Lower lobe of right lung (tissue), 2 donors: ENCODE results near the gene ECT2. TPM values are rescaled to one million over a fixed set of nuclear protein-coding genes. Genes with fewer than 3 reads are reported as not detected.
A peak's percentile ranks its signal among the peaks of the same experiment; 100 is the strongest.

Experiments used
- ATAC-seq, 2 donors: fragments of 200-7000 bp; cut with Tn5 transposase; one replicate each; pipeline ENCODE4 v1.9.1; 2020 to 2022; ENCODE audit warnings: mild to moderate bottlenecking in 2 of 2, moderate library complexity in 2 of 2
- DNase-seq: peaks from one replicate; pipeline ENCODE4 v3.0.0-alpha.2; 2020
- H3K27ac ChIP-seq: fragments of 200-600 bp; one replicate; pipeline ENCODE4 v1.8.0; 2022
- H3K27me3 ChIP-seq: fragments of 200-600 bp; one replicate; pipeline ENCODE4 v1.8.0; 2022; ENCODE audit warnings: low read depth
- H3K36me3 ChIP-seq: fragments of 200-600 bp; one replicate; pipeline ENCODE4 v1.8.0; 2022; ENCODE audit warnings: mild to moderate bottlenecking
- H3K4me1 ChIP-seq: fragments of 200-600 bp; one replicate; pipeline ENCODE4 v1.8.0; 2022
- H3K4me3 ChIP-seq: fragments of 200-600 bp; one replicate; pipeline ENCODE4 v1.8.0; 2022; ENCODE audit warnings: mild to moderate bottlenecking
- H3K9me3 ChIP-seq: fragments of 200-600 bp; one replicate; pipeline ENCODE4 v1.8.0; 2022
- intact Hi-C: fragments of 100-400 bp; cut with DNase I; formaldehyde crosslinking; loops from one replicate; pipeline ENCODE4 v1.11.0; 2022
- total RNA-seq: library from RNA; stranded (reverse); fragmentation: NEBNext Ultra II Directional; extraction: Animal tissue kit (Norgen Biotek cat#: 25700); gene quantifications from one replicate; pipeline ENCODE4 v1.2.1, GENCODE V29; 2021
- TF ChIP-seq, protein P1 (sequence below): fragments of 200-600 bp; IDR thresholded peaks from one replicate; pipeline ENCODE4 v1.8.0; 2022; ENCODE audit warnings: antibody characterized with exemption, mild to moderate bottlenecking
- donor health status: DM: no; HTN: yes; CAD: no; lungs with severe emphysema.

The ECT2 gene
- total RNA-seq, 1 donor from 2014 or later, result 14.1 TPM

DNA sequence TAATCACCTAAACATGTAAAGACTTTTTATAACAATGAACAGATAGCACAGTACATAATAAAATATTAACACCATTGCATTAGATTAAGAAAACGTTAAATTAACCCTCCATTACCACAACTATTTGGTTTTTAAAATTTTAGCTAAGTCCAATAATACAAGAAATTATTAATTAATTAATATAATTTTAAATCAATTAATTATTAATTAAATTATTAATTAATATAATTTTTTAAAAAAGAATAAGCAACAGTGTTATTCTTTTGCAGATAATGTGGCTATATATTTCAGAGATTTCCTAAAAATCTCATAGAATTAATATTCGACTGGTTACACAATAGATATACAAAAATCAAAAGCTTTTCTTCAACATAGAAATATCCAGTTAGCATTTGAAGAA, 82.5 kb downstream of the ECT2 start:
- Histone ChIP-seq H3K36me3 (no peaks in the 10 kb centered on the region), H3K4me3 (no peak overlapping the region), H3K4me1 (no peaks in the 10 kb centered on the region), H3K27ac (no peak overlapping the region), H3K9me3 (no peaks in the 10 kb centered on the region), H3K27me3 (no peaks in the 10 kb centered on the region)
- ATAC-seq (no peak), DNase-seq (no peak)
- intact Hi-C loops, result no loop called here
- TF ChIP-seq, protein P1, sequence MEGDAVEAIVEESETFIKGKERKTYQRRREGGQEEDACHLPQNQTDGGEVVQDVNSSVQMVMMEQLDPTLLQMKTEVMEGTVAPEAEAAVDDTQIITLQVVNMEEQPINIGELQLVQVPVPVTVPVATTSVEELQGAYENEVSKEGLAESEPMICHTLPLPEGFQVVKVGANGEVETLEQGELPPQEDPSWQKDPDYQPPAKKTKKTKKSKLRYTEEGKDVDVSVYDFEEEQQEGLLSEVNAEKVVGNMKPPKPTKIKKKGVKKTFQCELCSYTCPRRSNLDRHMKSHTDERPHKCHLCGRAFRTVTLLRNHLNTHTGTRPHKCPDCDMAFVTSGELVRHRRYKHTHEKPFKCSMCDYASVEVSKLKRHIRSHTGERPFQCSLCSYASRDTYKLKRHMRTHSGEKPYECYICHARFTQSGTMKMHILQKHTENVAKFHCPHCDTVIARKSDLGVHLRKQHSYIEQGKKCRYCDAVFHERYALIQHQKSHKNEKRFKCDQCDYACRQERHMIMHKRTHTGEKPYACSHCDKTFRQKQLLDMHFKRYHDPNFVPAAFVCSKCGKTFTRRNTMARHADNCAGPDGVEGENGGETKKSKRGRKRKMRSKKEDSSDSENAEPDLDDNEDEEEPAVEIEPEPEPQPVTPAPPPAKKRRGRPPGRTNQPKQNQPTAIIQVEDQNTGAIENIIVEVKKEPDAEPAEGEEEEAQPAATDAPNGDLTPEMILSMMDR, result no peak

DNA sequence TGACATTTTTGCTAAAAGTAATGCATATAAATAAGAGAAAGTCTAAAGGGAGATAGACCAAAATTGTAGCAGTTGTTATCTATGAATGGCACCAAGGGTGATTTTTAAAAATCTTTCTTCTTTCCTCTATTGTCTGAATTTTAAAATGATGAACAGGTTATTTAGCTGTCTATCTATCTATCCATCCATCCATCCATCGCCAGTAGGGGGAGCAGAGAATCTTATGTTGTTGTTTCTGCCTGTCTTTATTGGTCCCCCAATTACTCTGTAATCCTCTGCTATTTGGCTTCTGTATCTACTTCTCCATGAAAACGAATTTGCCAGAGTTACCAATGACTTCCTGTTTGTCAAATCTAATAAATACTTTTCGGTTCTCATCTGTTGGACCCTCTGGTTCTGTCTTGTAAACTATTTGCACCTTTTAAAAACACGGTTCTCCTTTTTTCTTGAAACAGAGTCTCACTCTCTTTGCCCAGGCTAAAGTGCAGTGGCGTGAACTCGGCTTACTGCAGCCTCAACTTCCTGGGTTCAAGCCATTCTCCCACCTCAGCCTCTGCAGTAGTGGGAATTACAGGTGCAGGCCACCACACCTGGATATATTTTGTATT, 86.0 kb downstream of the ECT2 start:
- intact Hi-C loops, result no loop called here
- no peaks in the 10 kb centered on the region for H3K36me3 ChIP-seq
- H3K27me3 ChIP-seq, result no peaks in the 10 kb centered on the region
- no peaks in the 10 kb centered on the region for H3K4me1 ChIP-seq
- TF ChIP-seq, protein P1, result peak; percentile 50
- no peaks in the 10 kb centered on the region for H3K9me3 ChIP-seq
- H3K27ac ChIP-seq, result no peak overlapping the region
- ATAC-seq, result no peak
- H3K4me3 ChIP-seq, result no peak overlapping the region
- DNase-seq, result no peak

DNA sequence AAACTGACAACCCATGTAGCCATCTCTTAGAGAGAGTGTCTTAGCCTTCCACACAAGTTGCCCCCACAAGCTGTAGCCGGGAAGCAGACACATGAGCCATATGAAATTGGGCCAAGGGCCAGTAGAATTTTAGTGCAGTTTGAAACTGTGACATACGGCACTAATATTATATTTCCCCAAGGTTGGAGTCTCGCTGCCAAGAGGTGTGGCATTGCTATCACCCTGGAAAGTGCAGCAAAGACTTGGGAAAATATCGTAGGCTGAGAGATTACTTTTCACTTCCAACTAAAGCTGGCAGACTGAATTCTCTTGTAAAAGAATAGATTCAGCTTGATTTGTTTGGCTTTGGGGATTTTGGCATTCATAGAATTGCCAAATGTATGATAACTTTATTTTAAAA, 89.2 kb downstream of the ECT2 start:
- TF ChIP-seq, protein P1, result no peak
- Histone ChIP-seq H3K4me1 (no peaks in the 10 kb centered on the region), H3K4me3 (no peak overlapping the region), H3K27ac (no peak overlapping the region), H3K9me3 (no peaks in the 10 kb centered on the region), H3K27me3 (no peaks in the 10 kb centered on the region), H3K36me3 (no peaks in the 10 kb centered on the region)
- intact Hi-C loops, result no loop called here
- no peak for ATAC-seq
- DNase-seq, result no peak

DNA sequence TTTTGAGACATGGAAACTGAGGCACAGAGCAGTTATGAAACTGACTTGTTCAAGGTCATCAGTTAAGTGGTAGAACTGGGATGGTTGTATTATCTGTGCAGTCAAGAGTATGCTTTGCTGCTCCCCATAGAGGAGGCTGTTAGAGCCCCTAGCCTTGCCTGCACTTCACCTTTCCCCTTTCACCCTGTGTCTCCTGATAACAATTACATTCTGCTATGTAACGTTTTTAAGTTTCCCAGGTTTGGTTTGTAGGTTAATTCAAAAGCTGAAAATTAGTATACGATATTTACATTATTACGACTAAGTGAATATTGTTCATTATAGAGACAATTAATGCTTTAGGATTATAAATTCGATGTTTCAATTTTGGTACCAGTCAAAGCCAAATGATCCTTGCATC, 89.9 kb downstream of the ECT2 start:
- intact Hi-C loops, result no loop called here
- no peaks in the 10 kb centered on the region for H3K9me3 ChIP-seq
- TF ChIP-seq, protein P1, result no peak
- no peak overlapping the region for H3K4me3 ChIP-seq
- H3K36me3 ChIP-seq, result no peaks in the 10 kb centered on the region
- no peaks in the 10 kb centered on the region for H3K4me1 ChIP-seq
- DNase-seq, result no peak
- no peaks in the 10 kb centered on the region for H3K27me3 ChIP-seq
- H3K27ac ChIP-seq, result no peak overlapping the region
- ATAC-seq, result no peak

DNA sequence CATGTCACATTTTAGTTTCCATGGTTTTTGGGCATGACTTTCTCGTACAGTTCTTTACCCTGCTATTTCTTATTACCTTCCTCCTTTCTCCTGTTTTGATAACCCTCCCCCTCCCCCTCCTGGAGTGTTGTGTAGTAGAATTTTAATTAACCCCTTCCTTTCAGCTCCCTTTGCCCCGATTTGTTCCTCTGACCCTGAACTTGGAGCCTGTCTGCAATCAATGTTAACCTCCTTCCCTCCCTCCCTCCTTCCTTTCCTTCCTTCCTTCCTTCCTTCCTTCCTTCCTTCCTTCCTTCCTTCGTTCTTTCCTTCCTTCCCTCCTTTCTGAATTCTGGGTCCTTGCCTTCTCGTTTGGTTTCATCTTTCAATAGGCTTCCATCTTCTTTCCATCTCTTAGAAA, 90.4 kb downstream of the ECT2 start:
- DNase-seq, result no peak
- TF ChIP-seq, protein P1, result no peak
- intact Hi-C loops, result no loop called here

More for the DNA sequence above, 90.4 kb downstream of the ECT2 start:
- Histone ChIP-seq H3K36me3 (no peaks in the 10 kb centered on the region), H3K4me1 (no peaks in the 10 kb centered on the region), H3K4me3 (no peak overlapping the region), H3K27me3 (no peaks in the 10 kb centered on the region), H3K9me3 (no peaks in the 10 kb centered on the region), H3K27ac (no peak overlapping the region)
- ATAC-seq, result no peak
